SW480 (cell line): ENCODE results near the gene RRP12.
"Not testable (repeated sequence)": the region's sequence is repeated elsewhere in the genome, so short reads cannot be mapped to it uniquely, and the experiment has no call there.

Experiments
- DNase-seq: peaks from one replicate; pipeline ENCODE4 v3.0.0-alpha.2; 2016; ENCODE audit warnings: low spot score

Gene RRP12

DNA sequence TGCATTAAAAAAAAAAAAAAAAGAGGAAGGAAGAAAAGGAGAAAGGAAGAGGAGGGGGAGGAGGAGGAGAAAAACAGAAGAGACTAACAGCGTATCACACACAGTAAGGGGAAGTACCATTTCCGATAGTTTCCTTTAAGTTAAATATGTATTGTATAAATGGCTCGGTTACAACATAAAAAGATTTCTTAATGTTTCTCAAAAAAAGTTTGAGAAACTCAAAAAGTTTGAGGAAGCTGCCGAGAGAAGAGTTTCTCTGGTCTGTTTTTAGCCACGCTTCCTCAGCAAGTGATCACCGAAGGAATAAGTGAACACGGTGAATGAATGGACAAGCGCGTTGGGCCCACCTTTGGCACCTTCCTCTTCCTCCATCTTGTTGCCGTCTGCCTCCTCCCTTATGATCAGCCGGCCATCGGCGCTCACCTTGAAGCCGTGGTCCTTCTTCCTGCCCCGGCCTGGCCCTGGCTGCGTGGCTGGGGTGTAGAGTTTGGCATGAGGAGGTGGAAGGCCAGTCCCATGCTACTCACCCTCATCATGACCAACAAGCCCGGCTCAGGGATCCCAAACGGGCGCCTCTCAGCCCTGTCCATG, 35.3 kb downstream of the RRP12 start:
- DNase-seq = no peak

DNA sequence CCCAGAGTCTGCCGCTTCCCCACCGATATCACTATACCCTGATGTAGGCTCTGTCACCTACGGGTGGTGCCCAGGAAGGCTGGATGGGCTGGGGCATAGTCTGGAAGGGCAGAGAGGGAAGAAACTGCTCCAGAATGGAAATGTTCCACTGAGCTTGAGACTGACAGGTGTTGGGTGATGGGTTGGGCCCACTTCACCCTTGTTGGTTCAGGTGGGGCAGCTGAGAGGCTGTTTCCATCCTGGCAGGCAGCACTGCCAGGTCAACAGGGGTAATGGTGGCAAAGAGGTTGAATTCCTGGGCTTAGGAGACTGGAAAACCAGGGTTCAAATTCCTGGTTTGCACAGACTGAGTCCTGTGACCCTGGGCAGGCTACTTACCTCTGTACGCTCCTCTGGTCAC, 38.1 kb downstream of the RRP12 start:
- DNase-seq = no peak

- DNase-seq = no peak
Measured at GRCh38 chr10:97362310-97363033, 38.7 kb downstream of the RRP12 start.

DNA sequence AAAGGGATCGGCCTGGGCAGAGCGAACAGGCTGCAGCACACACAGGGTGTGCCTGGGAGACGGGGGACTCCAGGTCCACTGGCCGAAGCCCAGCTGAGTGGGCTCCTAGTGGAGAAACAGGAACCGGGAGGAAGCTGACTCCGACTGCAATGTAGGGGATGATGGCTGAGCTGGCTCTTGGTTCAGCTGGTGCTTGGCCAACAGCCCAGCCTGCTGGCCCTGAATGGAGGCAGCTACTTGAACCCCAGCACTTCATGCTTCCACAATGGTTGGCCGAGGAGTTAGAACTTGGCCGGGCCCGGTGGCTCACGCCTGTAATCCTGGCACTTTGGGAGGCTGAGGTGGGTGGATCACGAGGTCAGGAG, 39.6 kb downstream of the RRP12 start:
- no peak for DNase-seq

DNA sequence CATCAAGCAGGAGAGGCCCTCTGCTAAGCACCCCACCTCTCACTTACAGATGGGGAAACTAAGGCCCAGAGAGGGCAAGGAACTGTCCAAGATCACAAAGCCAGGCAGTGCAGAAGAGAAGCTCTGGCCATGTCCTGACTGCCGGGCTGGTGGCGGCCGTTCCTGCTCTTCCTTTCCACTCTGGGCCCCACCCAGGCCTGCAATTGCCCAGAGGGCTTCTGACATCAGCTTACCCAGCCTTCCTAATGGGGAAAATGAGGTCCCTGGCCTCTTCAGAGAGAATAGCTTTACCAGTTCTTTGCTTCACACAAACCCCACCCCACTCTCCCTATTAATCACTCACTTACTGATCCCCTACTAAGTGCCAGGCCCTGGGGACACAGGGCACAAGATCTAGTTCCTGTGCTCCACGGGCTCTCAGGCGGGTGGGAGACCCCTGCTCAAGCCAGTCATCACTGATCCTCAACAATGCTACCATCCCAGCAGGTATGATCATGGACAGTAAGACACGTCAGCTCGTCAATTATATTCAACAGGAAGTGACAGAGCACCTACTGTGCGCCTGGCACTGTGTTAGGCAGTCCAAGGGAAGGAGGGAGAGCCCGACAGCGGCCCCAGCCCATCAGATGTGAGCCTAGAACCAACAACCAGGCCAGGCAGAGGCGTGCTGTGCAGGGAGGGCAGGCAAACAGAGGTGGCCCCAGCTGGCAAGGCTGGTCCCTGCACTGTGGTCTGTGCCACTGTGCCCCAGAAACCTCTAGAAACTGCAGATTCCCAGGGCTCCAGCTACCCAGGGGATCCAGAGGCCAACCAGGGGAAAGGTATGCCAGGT, 40.2 kb downstream of the RRP12 start:
- no peak for DNase-seq

DNA sequence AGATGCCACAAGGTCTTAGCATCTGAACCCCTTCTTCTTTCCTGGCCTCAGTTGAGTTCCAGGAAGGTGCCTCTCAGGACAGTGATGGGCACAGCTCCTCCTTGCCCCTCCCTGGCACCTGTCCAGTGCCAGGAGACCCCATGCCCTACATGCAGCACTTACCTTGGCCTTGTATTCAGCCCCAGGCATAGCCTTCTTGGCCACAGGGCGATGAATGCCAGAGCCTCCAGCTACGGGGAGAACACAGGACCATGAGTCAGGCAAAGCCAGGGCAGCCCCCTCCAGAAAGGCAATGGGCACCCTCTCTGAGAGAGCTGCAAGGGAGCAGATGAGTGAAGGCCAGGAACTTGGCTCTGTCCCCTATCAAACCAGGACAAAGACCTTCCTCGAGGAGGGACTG, 42.4 kb downstream of the RRP12 start:
- DNase-seq = no peak

- no peak for DNase-seq
Measured at GRCh38 chr10:97358349-97358748, 42.8 kb downstream of the RRP12 start.

- DNase-seq = no peak
Measured at GRCh38 chr10:97356918-97357317, 44.2 kb downstream of the RRP12 start.

DNA sequence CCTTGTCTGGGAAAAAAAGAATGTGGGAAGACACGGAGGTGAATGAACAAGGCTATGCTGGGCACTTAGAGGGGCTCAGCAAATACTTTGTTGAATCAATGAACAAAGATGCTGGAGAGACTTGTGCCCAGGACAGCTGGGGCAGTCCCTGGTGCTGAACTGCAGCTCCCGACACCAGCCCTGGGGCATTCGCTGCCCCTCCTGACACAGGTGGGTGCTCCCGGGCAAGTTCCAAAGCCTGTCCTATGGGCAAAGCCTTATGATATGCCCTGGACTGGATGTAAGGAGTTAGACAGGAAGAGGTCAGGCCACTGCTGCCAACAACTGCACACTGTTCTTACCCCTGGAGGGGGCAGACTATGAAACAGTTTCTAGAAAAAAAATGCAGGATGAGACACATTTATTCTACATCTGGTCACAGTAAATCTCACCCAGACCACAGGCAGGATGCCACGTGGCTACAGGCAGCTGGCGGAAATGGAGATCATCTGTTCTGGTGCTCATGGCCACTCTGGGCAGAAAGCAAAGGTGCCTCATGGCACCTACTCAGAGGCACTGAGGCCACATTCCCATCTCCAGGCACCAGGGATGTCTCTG, 44.7 kb downstream of the RRP12 start:
- no peak for DNase-seq

- DNase-seq = no peak
Measured at GRCh38 chr10:97355571-97355975, 45.6 kb downstream of the RRP12 start.

DNA sequence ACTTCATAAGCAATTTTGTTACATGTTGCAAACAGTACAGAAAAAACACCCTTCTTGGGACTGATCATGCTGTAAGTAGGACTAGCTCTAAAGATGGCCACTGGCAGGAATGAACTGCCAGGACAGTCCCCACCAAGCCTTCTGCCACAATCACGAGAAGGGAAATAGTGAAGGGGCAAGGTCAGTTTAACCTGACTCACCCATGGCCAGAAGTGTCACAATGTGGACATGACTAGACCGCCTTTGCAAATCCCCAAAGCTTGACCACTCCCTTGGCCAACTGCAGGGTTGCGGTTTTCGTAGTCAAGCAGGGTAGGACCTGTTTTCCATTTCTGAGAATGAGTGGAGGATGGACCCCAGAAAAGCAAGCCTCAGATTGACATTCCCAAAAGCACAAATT, 47.2 kb downstream of the RRP12 start:
- no peak for DNase-seq

DNA sequence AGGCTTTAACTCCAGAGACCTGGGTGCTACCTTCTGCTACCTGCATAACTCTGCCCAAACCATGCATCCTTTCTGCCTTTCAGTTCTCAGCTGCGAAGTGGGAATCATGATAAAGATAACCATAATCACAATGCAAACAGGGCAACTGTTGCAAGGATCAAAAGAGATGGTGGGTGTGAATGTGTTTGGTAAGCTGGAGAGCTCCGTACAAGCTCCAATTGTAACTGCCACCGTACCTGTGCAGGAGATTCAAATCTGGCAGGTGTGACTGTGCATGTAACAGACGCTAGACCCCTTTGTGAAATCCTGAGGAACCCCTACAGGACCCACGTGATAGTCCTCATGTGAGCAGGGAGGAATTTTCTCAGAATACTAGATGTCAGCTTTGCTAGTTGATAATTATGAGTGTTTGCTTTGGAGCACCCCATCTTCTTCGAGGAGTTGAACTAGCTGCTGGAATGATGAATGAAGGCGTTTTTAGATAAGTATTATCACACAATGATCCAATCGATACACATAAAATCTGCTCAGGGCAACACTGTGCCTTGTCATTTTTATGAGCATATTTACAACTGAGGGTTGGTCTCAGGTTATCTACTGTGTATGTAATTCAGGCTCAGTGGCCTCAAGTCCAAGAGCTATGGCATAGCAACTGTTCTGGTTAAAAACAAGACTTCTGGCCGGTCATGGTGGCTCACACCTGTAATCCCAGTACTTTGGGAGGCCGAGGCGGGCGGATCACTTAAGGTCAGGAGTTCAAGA, 51.2 kb downstream of the RRP12 start:
- no peak for DNase-seq

GRCh38 chr10:97347317-97347716, 53.8 kb downstream of the RRP12 start:
- no peak for DNase-seq

- not testable (repeated sequence) for DNase-seq
Measured at GRCh38 chr10:97343664-97344063, 57.5 kb downstream of the RRP12 start.

GRCh38 chr10:97341416-97341815, 59.7 kb downstream of the RRP12 start:
- DNase-seq = no peak

- DNase-seq = no peak
Measured at GRCh38 chr10:97338041-97338440, 63.1 kb downstream of the RRP12 start.

DNA sequence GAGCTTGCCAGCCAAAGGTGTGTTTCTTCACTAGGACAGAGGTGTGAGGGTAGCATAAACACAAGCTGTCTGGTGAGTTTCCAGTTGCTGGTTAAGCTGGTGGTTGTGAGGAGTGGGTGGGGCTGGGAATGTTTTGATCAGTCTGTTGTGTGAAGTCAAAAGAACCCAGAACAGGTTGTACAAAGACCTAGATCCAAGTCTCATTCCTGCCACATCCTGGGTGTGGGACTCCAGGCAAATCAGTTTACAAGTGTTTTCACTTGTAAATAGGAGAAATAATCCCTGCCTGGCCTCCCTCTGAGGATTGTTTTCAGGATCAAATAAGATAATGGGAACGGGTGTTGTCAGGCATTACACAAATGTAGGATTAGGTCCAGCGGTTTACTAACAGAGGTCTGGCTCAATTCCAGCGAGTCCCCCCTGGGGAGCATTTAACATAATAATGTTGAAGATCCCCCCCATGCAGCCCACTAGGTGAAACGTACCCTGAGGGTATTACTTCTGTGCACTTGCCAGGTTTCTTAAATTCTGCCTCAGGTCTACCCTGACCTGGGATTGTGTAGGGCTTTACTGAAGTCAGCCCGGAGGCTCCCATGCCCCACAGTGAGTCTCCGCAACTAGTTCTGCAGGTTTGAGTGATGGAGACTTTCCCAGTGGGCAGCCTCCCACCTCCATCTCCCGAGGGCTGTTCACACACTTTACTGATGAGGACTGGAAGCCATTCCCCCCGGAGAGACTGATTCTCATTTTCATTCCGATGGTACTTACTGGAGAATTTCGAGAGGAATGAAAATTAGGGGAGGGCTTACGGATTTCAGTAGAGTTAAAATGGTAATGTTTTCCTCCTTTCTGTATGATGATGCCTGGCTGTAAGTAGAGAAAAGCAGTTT, 64.0 kb downstream of the RRP12 start:
- DNase-seq = peak; percentile 64

- DNase-seq = no peak
Measured at GRCh38 chr10:97336446-97336845, 64.7 kb downstream of the RRP12 start.

DNA sequence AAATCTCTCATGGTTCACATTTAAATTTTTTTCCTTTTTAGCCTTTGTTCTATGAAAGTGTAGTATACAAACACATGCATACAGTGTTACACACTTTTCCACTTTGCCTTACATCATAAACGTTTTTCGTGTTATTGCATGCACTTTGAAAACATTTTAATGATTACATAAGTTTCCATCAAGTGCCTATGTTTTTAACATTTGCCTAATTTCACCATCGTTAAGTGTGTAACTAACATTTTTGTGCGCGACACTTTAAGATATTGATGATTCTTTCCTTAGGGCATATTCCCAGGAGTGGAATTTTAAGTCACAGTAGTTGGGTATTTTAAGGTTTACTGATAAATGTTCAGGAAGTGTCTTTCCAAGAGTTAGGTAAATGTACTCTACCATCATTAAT, 65.1 kb downstream of the RRP12 start:
- no peak for DNase-seq

DNA sequence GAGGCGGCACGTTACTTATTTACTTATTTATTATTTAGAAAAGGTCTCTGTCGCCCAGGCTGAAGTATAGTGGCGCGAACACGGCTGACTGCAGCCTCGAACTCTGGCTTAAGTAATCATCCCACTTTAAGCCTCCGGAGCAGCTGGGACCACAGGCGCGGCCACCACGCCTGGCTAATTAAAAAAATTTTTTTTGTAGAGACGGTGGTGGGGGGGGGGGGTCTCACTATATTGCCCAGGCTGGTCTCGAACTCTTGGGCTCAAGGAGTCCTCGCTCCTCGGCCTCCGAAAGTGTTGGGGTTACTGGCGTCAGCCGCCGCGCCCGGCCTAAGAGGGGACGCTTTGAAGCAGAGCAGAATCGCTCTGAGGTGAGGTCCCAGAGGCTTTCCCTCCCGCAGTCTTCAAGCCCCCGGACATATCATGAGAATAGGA, 65.9 kb downstream of the RRP12 start:
- DNase-seq = no peak
